Kidney glomerular epithelial cell (primary cell): ENCODE data around the gene SOD2.
A peak's percentile ranks its signal among the peaks of the same experiment; 100 is the strongest.
"Not testable (repeated sequence)": the region's sequence is repeated elsewhere in the genome, so short reads cannot be mapped to it uniquely, and the experiment has no call there.

Source experiments
- DNase-seq: peaks from one replicate; lab custom pipeline; 2025; lab: John Stamatoyannopoulos, UW

Gene SOD2

GRCh38 chr6:159716247-159717096 is 23.4 kb upstream of the SOD2 start:
- peak; percentile 43 for DNase-seq

DNA sequence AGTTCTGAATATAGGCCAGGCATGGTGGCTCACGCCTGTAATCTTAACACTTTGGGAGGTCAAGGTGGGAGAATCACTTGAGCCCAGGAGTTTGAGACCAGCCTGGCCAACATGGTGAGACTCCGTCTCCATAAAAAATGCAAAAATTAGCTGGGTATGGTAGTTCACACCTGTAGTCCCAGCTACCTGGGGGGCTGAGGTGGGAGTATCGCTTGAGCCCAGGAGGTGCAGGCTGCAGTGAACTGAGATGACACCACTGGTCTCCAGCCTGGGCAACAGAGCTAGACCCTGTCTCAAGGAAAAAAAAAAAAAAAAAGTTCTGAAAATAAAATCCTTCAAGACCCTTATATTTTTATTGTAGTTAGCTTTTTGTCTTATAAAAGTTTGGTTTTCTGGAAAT is 22.6 kb upstream of the SOD2 start:
- DNase-seq, result no peak

DNA sequence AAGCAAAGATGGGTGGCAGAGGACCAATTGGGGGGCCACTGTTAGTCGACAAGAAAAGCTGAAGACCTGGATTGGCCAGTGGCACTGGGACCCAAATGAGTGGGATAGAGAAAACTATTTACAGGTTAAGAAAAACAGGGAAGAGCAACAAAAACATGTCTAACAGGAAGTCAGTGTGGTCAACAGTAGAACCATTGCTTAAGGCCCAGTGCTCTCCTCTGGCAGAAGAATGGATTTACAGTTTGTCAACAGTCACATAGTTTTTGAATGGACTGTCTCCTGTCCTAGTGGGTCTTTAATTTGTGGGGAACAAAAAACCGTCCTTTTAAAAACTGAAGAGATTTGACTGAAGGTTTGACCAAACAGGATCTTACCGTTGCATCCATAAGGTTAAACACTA is 22.1 kb upstream of the SOD2 start:
- DNase-seq, result no peak

- no peak for DNase-seq
Measured at GRCh38 chr6:159714404-159714803, 21.4 kb upstream of the SOD2 start.

- DNase-seq, result no peak
Measured at GRCh38 chr6:159713984-159714383, 20.9 kb upstream of the SOD2 start.

GRCh38 chr6:159712389-159712788 is 19.3 kb upstream of the SOD2 start:
- DNase-seq, result not testable (repeated sequence)

- not testable (repeated sequence) for DNase-seq
Measured at GRCh38 chr6:159710603-159711002, 17.6 kb upstream of the SOD2 start.

DNA sequence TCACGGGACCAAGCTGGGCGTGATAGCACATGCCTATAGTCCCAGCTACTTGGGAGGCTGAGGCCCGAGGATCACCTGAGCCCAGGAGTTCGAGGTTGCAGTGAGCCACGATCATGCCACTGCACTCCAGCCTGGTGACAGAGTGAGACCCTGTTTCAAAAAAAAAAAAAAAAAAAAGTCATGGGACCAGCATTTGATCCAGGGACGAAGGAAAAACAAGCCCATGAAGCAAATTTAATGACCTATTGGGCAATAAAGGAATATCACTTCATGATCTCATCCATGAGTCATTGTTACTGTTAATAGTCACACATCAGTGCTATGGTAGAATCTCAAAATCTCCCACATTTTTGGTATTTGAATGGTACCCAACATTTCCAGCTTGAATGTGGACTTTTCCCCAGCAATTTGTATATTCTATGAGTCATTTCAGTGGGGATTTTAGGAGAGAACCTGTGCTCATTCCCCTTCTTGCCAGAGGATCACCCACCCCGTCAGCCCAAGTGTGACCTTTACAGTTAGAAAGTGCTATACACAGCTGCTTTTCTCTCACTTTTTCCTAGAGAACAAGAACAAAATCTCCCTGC is 8.5 kb upstream of the SOD2 start:
- peak; percentile 81 for DNase-seq

GRCh38 chr6:159700970-159701369 is 7.9 kb upstream of the SOD2 start:
- DNase-seq, result no peak

- DNase-seq, result no peak
Measured at GRCh38 chr6:159695984-159696383, 2.9 kb upstream of the SOD2 start.

DNA sequence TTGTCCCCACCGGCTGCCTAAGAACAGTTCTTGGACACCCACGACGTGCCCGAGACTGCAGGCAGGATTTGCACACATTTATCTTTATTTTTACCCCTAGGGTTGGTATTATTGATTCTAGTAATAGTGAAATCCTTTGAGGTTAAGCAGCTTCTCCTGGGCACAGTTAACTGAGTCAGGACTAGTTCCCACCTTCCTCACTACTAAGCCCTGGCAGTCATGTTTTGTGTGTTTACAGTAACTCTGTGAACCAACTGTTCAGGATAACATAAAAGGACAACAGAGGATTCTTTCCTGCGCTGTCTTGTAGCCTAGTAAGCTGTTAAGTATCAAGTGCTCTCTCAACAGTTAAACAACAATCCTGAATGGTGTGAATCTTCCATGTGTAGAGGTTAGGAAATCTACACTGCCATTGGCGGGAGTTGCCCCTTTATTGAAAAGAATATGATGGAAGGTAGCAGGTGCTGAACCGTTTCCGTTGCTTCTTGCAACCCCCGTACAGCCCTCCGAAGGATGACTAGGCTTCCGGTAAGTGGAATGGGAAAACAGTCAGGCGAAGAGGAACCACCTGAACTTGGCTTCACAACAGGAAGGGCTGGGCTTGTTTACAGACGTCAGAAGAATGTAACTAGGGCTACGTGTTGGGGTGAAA is 979 bp upstream of the SOD2 start:
- DNase-seq, result peak; percentile 32

- peak; percentile 37 for DNase-seq
Measured at GRCh38 chr6:159692303-159693127, 526 bp downstream of the SOD2 start.

DNA sequence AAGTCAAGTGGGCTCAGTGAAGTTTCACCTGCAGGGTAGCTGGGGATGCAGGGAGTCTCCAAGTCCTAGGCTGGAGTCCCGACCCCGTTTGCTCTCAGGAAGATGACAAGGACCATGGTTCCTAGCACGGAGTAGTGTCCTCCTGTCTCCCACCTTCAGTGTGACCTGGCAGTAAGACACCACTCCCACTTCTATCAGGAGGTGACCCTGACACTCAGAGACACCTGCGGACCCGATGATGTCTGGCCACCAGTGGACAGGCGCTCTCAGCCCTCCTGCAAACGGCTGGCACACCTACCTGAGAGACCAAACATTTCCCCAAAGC is 1.1 kb downstream of the SOD2 start:
- DNase-seq, result no peak

- DNase-seq, result peak; percentile 91
Measured at GRCh38 chr6:159691133-159691962, 1.7 kb downstream of the SOD2 start.

GRCh38 chr6:159690135-159690534 is 2.9 kb downstream of the SOD2 start:
- not testable (repeated sequence) for DNase-seq

DNA sequence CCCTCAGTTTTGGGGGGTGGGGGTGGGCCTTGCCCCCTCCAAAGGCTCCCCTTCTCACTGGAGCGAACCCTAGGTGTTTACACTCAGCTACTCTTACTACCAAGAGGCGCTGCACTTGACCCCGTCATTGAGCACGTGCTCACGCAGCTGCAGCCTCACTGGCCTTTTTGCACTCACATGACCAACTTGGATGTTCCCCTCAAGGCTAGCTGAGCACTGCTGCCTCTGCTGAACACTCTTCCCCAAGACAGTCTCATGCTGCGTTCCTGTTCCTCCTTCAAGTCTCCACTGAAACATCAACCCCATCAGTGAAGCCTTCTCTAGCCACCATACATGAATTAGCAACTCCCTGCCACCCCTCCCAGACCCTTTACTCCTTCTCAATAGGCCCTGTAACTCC is 4.0 kb downstream of the SOD2 start:
- DNase-seq, result no peak

GRCh38 chr6:159688266-159688905 is 4.7 kb downstream of the SOD2 start:
- no peak for DNase-seq

- DNase-seq, result no peak
Measured at GRCh38 chr6:159687341-159687740, 5.7 kb downstream of the SOD2 start.

DNA sequence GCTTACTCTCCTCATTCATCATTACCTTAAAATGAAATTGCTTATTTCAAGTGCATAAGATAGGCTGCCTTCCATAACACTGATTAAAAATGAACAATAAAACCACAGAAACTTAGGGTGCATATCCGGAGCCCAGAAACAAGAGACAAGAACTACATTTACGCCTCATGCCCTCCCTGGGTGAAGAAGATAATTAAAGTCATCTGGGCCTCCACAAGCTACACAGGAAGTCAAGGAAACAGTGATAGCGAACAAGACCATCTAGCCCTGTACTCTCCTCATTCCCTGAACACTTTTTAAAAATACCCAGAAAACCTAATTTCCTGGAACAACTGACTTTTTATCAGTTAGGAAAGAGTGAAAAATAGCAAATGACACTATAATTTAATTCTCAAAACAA is 6.3 kb downstream of the SOD2 start:
- no peak for DNase-seq

- DNase-seq, result no peak
Measured at GRCh38 chr6:159686040-159686439, 7.0 kb downstream of the SOD2 start.

GRCh38 chr6:159684013-159684304 is 9.1 kb downstream of the SOD2 start:
- no peak for DNase-seq
